ENCODE data around the gene MLPH.

MLPH gene

GRCh38 chr2:237448171-237448570 is 38.9 kb upstream of the MLPH start:
- H3K36me3 ChIP-seq (ENCODE audit: insufficient read depth, low read length) = no peaks in the 10 kb centered on the region
- H3K9ac ChIP-seq (ENCODE audit: low read depth, low read length, poor library complexity, severe bottlenecking) = no peak overlapping the region
- no peaks in the 10 kb centered on the region for H3F3A ChIP-seq (ENCODE audit: low read depth)
- H3K79me2 ChIP-seq (ENCODE audit: insufficient read depth, low read length) = no peaks in the 10 kb centered on the region
- no peak for TF ChIP-seq EZH2phosphoT487 (IDR thresholded peaks at IDR 0.05; ENCODE audit: borderline replicate concordance)
- TF ChIP-seq, protein P1, sequence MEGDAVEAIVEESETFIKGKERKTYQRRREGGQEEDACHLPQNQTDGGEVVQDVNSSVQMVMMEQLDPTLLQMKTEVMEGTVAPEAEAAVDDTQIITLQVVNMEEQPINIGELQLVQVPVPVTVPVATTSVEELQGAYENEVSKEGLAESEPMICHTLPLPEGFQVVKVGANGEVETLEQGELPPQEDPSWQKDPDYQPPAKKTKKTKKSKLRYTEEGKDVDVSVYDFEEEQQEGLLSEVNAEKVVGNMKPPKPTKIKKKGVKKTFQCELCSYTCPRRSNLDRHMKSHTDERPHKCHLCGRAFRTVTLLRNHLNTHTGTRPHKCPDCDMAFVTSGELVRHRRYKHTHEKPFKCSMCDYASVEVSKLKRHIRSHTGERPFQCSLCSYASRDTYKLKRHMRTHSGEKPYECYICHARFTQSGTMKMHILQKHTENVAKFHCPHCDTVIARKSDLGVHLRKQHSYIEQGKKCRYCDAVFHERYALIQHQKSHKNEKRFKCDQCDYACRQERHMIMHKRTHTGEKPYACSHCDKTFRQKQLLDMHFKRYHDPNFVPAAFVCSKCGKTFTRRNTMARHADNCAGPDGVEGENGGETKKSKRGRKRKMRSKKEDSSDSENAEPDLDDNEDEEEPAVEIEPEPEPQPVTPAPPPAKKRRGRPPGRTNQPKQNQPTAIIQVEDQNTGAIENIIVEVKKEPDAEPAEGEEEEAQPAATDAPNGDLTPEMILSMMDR (conservative IDR thresholded peaks at IDR 0.05; ENCODE audit: low read length) = no peak
- no peak overlapping the region for H3K4me2 ChIP-seq (ENCODE audit: low read depth, low read length, poor library complexity, severe bottlenecking)
- H4K20me1 ChIP-seq (ENCODE audit: insufficient read depth, low read length, poor library complexity, severe bottlenecking) = no peaks in the 10 kb centered on the region
- no peaks in the 10 kb centered on the region for H3K9me3 ChIP-seq (ENCODE audit: insufficient read depth, low read depth, low read length)
- H3K4me3 ChIP-seq (ENCODE audit: low read length, poor library complexity, severe bottlenecking) = no peak overlapping the region
- no peaks in the 10 kb centered on the region for H3K9me2 ChIP-seq (replicated peaks; ENCODE audit: low read depth, low read length)
- H3K27me3 ChIP-seq (ENCODE audit: insufficient read depth, low read length, poor library complexity, severe bottlenecking) = no peaks in the 10 kb centered on the region
- H2AFZ ChIP-seq (ENCODE audit: low read length) = no peak overlapping the region
- H3K4me1 ChIP-seq (ENCODE audit: insufficient read depth, low read length, poor library complexity, severe bottlenecking) = peaks cover 14% of the 10 kb centered on the region

GRCh38 chr2:237448626-237449025 is 38.4 kb upstream of the MLPH start:
- Histone ChIP-seq H3K4me2 (ENCODE audit: low read depth, low read length, poor library complexity, severe bottlenecking) (no peak overlapping the region), H3K4me1 (ENCODE audit: insufficient read depth, low read length, poor library complexity, severe bottlenecking) (peaks cover 14% of the 10 kb centered on the region), H3K9me2 (replicated peaks; ENCODE audit: low read depth, low read length) (no peaks in the 10 kb centered on the region), H3K36me3 (ENCODE audit: insufficient read depth, low read length) (no peaks in the 10 kb centered on the region), H3K79me2 (ENCODE audit: insufficient read depth, low read length) (no peaks in the 10 kb centered on the region), H2AFZ (ENCODE audit: low read length) (no peak overlapping the region), H3K4me3 (ENCODE audit: low read length, poor library complexity, severe bottlenecking) (no peak overlapping the region), H3K9ac (ENCODE audit: low read depth, low read length, poor library complexity, severe bottlenecking) (no peak overlapping the region), H4K20me1 (ENCODE audit: insufficient read depth, low read length, poor library complexity, severe bottlenecking) (no peaks in the 10 kb centered on the region), H3F3A (ENCODE audit: low read depth) (no peaks in the 10 kb centered on the region), H3K27me3 (ENCODE audit: insufficient read depth, low read length, poor library complexity, severe bottlenecking) (no peaks in the 10 kb centered on the region), H3K9me3 (ENCODE audit: insufficient read depth, low read depth, low read length) (no peaks in the 10 kb centered on the region)
- TF ChIP-seq, protein P1 (conservative IDR thresholded peaks at IDR 0.05; ENCODE audit: low read length) = no peak
- TF ChIP-seq EZH2phosphoT487 (IDR thresholded peaks at IDR 0.05; ENCODE audit: borderline replicate concordance) = no peak

GRCh38 chr2:237449193-237449881 is 37.7 kb upstream of the MLPH start:
- H3K4me2 ChIP-seq (ENCODE audit: low read depth, low read length, poor library complexity, severe bottlenecking) = no peak overlapping the region
- no peaks in the 10 kb centered on the region for H4K20me1 ChIP-seq (ENCODE audit: insufficient read depth, low read length, poor library complexity, severe bottlenecking)
- peaks cover 14% of the 10 kb centered on the region for H3K4me1 ChIP-seq (ENCODE audit: insufficient read depth, low read length, poor library complexity, severe bottlenecking)
- H3K9ac ChIP-seq (ENCODE audit: low read depth, low read length, poor library complexity, severe bottlenecking) = no peak overlapping the region
- 0 out of 2 replicates have a peak overlapping the region, but pooled peaks have one; percentile 15 for H2AFZ ChIP-seq (ENCODE audit: low read length)
- no peaks in the 10 kb centered on the region for H3K9me2 ChIP-seq (replicated peaks; ENCODE audit: low read depth, low read length)
- H3K36me3 ChIP-seq (ENCODE audit: insufficient read depth, low read length) = no peaks in the 10 kb centered on the region
- no peaks in the 10 kb centered on the region for H3K9me3 ChIP-seq (ENCODE audit: insufficient read depth, low read depth, low read length)
- no peak overlapping the region for H3K4me3 ChIP-seq (ENCODE audit: low read length, poor library complexity, severe bottlenecking)
- TF ChIP-seq, protein P1 (conservative IDR thresholded peaks at IDR 0.05; ENCODE audit: low read length) = no peak
- no peak for TF ChIP-seq EZH2phosphoT487 (IDR thresholded peaks at IDR 0.05; ENCODE audit: borderline replicate concordance)
- H3K79me2 ChIP-seq (ENCODE audit: insufficient read depth, low read length) = no peaks in the 10 kb centered on the region
- no peaks in the 10 kb centered on the region for H3K27me3 ChIP-seq (ENCODE audit: insufficient read depth, low read length, poor library complexity, severe bottlenecking)
- H3F3A ChIP-seq (ENCODE audit: low read depth) = no peaks in the 10 kb centered on the region
